A673 (cell line): ENCODE results near the gene CDH20.

ENCODE experiments used
- EZH2 ChIP-seq: fragments of 200-600 bp; sonication (generic); IDR thresholded peaks from 2 replicates; pipeline ENCODE4 v1.6.1; 2017; ENCODE audit warnings: borderline replicate concordance, low read depth, mild to moderate bottlenecking, mixed read lengths, antibody characterized with exemption, low read length; ENCODE audit not compliant: poor library complexity, severe bottlenecking
- TF ChIP-seq, protein P1 (sequence below): fragments of 300-800, 200-600 bp; sonication (generic); conservative IDR thresholded peaks from 2 replicates; pipeline ENCODE4 v1.5.1; 2017; ENCODE audit warnings: low read depth, mild to moderate bottlenecking, antibody characterized with exemption, low read length, moderate library complexity, mixed read lengths

DNA sequence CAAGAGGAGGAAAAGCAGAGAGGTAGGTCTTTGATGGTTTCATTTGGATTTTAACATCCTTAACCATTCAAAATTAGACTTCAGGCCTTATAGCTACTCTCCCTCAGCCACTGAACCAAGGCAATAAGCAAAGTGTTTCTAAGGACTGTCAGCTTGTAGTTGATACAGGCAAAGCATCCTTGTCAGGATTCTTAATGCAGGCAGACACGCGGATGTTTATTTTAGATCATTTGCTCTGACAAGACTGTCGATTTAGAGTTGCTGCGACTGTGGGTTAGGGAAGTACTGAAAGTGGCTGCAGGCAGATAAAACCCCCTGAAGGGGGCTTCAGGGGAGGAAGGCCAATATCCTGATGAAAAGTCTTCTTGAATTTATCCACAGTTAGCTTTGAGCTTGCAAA lies 46.6 kb downstream of the CDH20 start:
- TF ChIP-seq, protein P1, sequence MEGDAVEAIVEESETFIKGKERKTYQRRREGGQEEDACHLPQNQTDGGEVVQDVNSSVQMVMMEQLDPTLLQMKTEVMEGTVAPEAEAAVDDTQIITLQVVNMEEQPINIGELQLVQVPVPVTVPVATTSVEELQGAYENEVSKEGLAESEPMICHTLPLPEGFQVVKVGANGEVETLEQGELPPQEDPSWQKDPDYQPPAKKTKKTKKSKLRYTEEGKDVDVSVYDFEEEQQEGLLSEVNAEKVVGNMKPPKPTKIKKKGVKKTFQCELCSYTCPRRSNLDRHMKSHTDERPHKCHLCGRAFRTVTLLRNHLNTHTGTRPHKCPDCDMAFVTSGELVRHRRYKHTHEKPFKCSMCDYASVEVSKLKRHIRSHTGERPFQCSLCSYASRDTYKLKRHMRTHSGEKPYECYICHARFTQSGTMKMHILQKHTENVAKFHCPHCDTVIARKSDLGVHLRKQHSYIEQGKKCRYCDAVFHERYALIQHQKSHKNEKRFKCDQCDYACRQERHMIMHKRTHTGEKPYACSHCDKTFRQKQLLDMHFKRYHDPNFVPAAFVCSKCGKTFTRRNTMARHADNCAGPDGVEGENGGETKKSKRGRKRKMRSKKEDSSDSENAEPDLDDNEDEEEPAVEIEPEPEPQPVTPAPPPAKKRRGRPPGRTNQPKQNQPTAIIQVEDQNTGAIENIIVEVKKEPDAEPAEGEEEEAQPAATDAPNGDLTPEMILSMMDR = no peak
- TF ChIP-seq EZH2 = no peak
